Measurements from ENCODE around the gene OR52K1. TPM values are rescaled to one million over a fixed set of nuclear protein-coding genes. Genes with fewer than 3 reads are reported as not detected.
A peak's percentile ranks its signal among the peaks of the same experiment; 100 is the strongest.

OR52K1 gene
- total RNA-seq, 1 donor from 2014 or later: 0.12 TPM

DNA sequence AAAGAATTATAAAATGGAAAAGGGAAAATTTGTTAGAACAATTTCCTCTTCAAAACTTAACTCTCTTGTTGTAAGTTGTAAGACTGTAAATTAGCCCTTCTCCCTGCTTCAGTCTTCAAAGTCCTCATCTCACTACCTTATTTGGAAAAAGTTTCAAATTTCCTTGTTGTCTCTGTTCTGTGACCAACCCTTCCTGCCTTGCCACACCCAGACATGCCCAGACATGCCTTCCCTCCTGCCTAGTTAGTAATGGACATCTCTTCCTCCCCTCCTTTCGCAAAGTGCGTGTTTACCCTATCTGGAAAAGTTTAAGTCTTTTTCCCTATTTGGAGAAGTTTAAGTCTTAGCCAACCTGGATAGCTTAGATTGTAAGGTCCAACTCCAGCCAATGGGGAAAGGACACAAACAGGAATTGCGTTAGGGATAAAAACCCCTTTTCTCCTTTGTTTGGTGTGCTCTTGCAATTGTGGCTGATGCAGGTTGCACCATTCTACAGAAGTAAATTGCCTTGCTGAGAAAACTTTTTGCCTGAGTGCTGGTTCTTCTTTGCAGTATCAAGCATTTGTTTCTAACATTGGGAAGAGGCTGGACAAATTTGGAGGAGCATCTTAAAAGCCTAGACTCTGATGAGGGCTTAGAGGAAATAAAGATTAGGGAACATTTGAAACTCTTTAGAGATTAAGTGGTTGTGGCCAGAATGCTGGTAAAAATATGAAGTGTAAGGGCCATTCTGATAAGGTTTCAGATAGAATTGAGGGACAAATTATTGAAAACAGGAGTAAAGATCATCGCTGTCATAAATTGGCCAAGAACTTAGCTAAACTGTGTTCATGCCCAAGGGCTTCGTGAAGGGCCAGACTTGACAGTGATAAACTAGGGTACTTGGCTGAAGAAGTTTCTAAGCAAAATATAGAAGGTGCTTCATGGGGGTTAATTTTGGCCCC is 18.0 kb upstream of the OR52K1 start:
- Histone ChIP-seq H3K36me3 (no peaks in the 10 kb centered on the region), H3K27me3 (no peaks in the 10 kb centered on the region), H3K4me3 (no peak overlapping the region), H3K9me3 (peaks cover 6% of the 10 kb centered on the region), H3K27ac (no peak overlapping the region), H3K4me1 (no peaks in the 10 kb centered on the region)
- TF ChIP-seq, protein P1, sequence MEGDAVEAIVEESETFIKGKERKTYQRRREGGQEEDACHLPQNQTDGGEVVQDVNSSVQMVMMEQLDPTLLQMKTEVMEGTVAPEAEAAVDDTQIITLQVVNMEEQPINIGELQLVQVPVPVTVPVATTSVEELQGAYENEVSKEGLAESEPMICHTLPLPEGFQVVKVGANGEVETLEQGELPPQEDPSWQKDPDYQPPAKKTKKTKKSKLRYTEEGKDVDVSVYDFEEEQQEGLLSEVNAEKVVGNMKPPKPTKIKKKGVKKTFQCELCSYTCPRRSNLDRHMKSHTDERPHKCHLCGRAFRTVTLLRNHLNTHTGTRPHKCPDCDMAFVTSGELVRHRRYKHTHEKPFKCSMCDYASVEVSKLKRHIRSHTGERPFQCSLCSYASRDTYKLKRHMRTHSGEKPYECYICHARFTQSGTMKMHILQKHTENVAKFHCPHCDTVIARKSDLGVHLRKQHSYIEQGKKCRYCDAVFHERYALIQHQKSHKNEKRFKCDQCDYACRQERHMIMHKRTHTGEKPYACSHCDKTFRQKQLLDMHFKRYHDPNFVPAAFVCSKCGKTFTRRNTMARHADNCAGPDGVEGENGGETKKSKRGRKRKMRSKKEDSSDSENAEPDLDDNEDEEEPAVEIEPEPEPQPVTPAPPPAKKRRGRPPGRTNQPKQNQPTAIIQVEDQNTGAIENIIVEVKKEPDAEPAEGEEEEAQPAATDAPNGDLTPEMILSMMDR (IDR thresholded peaks at IDR 0.05): no peak
- ATAC-seq (no peak), DNase-seq (no peak)
- intact Hi-C loops (cut with DNase I): no loop called here

DNA sequence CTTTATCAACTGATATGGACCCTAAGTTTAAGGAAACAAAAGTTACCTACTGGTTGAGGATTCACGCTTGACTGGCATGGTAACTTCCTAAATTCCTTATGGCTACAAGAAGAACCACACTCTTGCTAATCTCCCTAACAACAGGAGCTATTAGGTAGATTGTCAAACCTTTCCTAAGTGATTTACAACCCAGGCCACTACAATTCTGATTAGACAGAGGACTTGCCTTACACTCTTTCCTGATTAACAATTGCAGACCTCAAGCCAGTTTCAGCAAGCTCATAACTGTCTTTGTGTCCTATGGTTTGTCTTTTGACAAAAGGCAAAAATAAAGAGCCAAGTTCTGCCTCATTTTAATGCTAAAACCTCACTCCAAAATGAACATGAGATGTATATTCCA is 17.0 kb upstream of the OR52K1 start:
- Histone ChIP-seq H3K4me3 (no peak overlapping the region), H3K36me3 (no peaks in the 10 kb centered on the region), H3K9me3 (peaks cover 6% of the 10 kb centered on the region), H3K27ac (no peak overlapping the region), H3K4me1 (no peaks in the 10 kb centered on the region), H3K27me3 (no peaks in the 10 kb centered on the region)
- DNase-seq (no peak), ATAC-seq (no peak)
- intact Hi-C loops (cut with DNase I): no loop called here
- TF ChIP-seq, protein P1 (IDR thresholded peaks at IDR 0.05): no peak

GRCh38 chr11:4466131-4466870 is 16.1 kb upstream of the OR52K1 start:
- ATAC-seq: no peak
- TF ChIP-seq, protein P1 (IDR thresholded peaks at IDR 0.05): no peak
- Histone ChIP-seq H3K4me3 (no peak overlapping the region), H3K27ac (no peak overlapping the region), H3K36me3 (no peaks in the 10 kb centered on the region), H3K27me3 (no peaks in the 10 kb centered on the region), H3K4me1 (no peaks in the 10 kb centered on the region), H3K9me3 (peaks cover 6% of the 10 kb centered on the region)
- no peak for DNase-seq
- intact Hi-C loops (cut with DNase I): no loop called here

- no peaks in the 10 kb centered on the region for H3K36me3 ChIP-seq
- TF ChIP-seq, protein P1 (IDR thresholded peaks at IDR 0.05): no peak
- H3K4me1 ChIP-seq: no peaks in the 10 kb centered on the region
- DNase-seq (no peak), ATAC-seq (no peak)
- intact Hi-C loops (cut with DNase I): no loop called here
- H3K4me3 ChIP-seq: no peak overlapping the region
- H3K9me3 ChIP-seq: peaks cover 6% of the 10 kb centered on the region
- no peaks in the 10 kb centered on the region for H3K27me3 ChIP-seq
- H3K27ac ChIP-seq: no peak overlapping the region
Measured at GRCh38 chr11:4466871-4467442, 15.5 kb upstream of the OR52K1 start.

- DNase-seq (no peak), ATAC-seq (peak; percentile 59)
- no peaks in the 10 kb centered on the region for H3K27me3 ChIP-seq
- TF ChIP-seq, protein P1 (IDR thresholded peaks at IDR 0.05): no peak
- H3K27ac ChIP-seq: no peak overlapping the region
- no peaks in the 10 kb centered on the region for H3K36me3 ChIP-seq
- H3K9me3 ChIP-seq: peaks cover 6% of the 10 kb centered on the region
- no peaks in the 10 kb centered on the region for H3K4me1 ChIP-seq
- intact Hi-C loops (cut with DNase I): no loop called here
- H3K4me3 ChIP-seq: no peak overlapping the region
Measured at GRCh38 chr11:4467811-4468606, 14.4 kb upstream of the OR52K1 start.
